Caco-2 (cell line): ENCODE results near the gene KDM4F. TPM values are rescaled to one million over a fixed set of nuclear protein-coding genes. Genes with fewer than 3 reads are reported as not detected.

ENCODE experiments used
- BruUV-seq: library from RNA; stranded (reverse); fragments of 400-500 nt; replicated peaks from 2 replicates; lab custom pipeline; 2021; lab: Mats Ljungman, UMichigan
- CTCF ChIA-PET: fragments of 300-600 bp; sonication (Branson Sonifier 250); formaldehyde crosslinking; loops from one replicate; lab custom pipeline; 2022; ENCODE audit warnings: antibody characterized with exemption; lab: Charles Lee
- POLR2A ChIA-PET: fragments of 300-600 bp; sonication (Branson Sonifier 250); formaldehyde crosslinking; loops from one replicate; lab custom pipeline; 2022; ENCODE audit warnings: antibody characterized with exemption; lab: Charles Lee
- DNase-seq, 2 experiments: peaks; one replicate each; pipeline versions ENCODE4 v3.0.0 to v3.0.0-alpha.2; 2020 to 2022
- H3K27me3 ChIP-seq: replicated peaks from 2 replicates; pipeline ENCODE4 v1.6.0; 2011; ENCODE audit warnings: low read length; ENCODE audit not compliant: control insufficient read depth, insufficient read depth
- H3K36me3 ChIP-seq: 2 replicates; pipeline ENCODE4 v1.5.1; 2011; ENCODE audit warnings: low read length; ENCODE audit not compliant: control insufficient read depth, insufficient read depth
- H3K4me1 ChIP-seq: fragments of 250-450 bp; sonication (Bioruptor Pico); 2 replicates; pipeline ENCODE4 v1.5.1; 2020; ENCODE audit warnings: mild to moderate bottlenecking
- H3K4me3 ChIP-seq: 2 replicates; pipeline ENCODE4 v1.5.1; 2011; ENCODE audit warnings: low read depth, mild to moderate bottlenecking, control low read depth, low read length
- H3K9me3 ChIP-seq: fragments of 250-450 bp; sonication (Bioruptor Pico); 2 replicates; pipeline ENCODE4 v1.5.1; 2020; ENCODE audit warnings: mild to moderate bottlenecking, moderate library complexity
- H3K27ac Mint-ChIP-seq: one replicate; pipeline ENCODE4 v1.8.0; 2022; ENCODE audit warnings: mixed read lengths; ENCODE audit not compliant: unreplicated experiment
- H3K27me3 Mint-ChIP-seq: one replicate; pipeline ENCODE4 v1.8.0; 2022; ENCODE audit warnings: mixed read lengths; ENCODE audit not compliant: insufficient read depth, unreplicated experiment
- H3K36me3 Mint-ChIP-seq: one replicate; pipeline ENCODE4 v1.8.0; 2022; ENCODE audit warnings: mild to moderate bottlenecking, mixed read lengths; ENCODE audit not compliant: insufficient read depth, unreplicated experiment
- H3K4me1 Mint-ChIP-seq: one replicate; pipeline ENCODE4 v1.8.0; 2022; ENCODE audit warnings: low read depth, mixed read lengths; ENCODE audit not compliant: unreplicated experiment
- H3K4me3 Mint-ChIP-seq: one replicate; pipeline ENCODE4 v1.8.0; 2022; ENCODE audit warnings: mild to moderate bottlenecking, moderate library complexity, mixed read lengths; ENCODE audit not compliant: unreplicated experiment
- H3K9me3 Mint-ChIP-seq: one replicate; pipeline ENCODE4 v1.8.0; 2022; ENCODE audit warnings: mixed read lengths; ENCODE audit not compliant: unreplicated experiment
- CTCF ChIP-seq, 2 experiments: fragments of 200-600 bp in 1 of 2; IDR thresholded peaks; 1 replicate in 1 of 2; 2 replicates in 1 of 2; pipeline versions ENCODE4 v1.5.1 to v1.8.0; 2011 to 2022; ENCODE audit warnings: antibody characterized with exemption in 1 of 2, control low read depth in 1 of 2, inconsistent platforms in 1 of 2, low read depth in 1 of 2, low read length in 1 of 2, mild to moderate bottlenecking in 1 of 2, moderate library complexity in 1 of 2; ENCODE audit not compliant: insufficient read depth in 1 of 2, severe bottlenecking in 1 of 2, unreplicated experiment in 1 of 2
- intact Hi-C: fragments of 100-400 bp; cut with micrococcal nuclease; formaldehyde crosslinking; loops from one replicate; pipeline ENCODE4 v1.10.0; 2022; ENCODE audit not compliant: unreplicated experiment
- total RNA-seq: library from RNA; stranded (reverse); gene quantifications from 2 replicates; pipeline ENCODE4 v1.2.3, GENCODE V29; 2022

The KDM4F gene
- total RNA-seq, 1 experiment from 2014 or later = not detected

GRCh38 chr11:95089620-95090542 lies 40.7 kb downstream of the KDM4F start, which contains the start of gene ENDOD1:
TSS of gene ENDOD1 (plus strand) at chr11:95089846. CDS start at chr11:95089928, 82 bp downstream.
- Mint-ChIP-seq H3K4me1 (peaks cover 29% of the 10 kb centered on the region), H3K36me3 (peaks cover 10% of the 10 kb centered on the region), H3K9me3 (no peaks in the 10 kb centered on the region), H3K4me3 (peak within 1 kb of the TSS; percentile 89), H3K27ac (peak within 1 kb of the TSS; percentile 71), H3K27me3 (peaks cover 5% of the 10 kb centered on the region)
- POLR2A ChIA-PET = interaction anchor here (0.6 to 4.9 kb wide), 7 partner anchors 9 to 1348 kb away, joined by 3 to 62 read pairs (median 3); partner anchors contain the start of genes C11orf54, SRSF8 and TAF1D
- intact Hi-C loops = loop anchor here (1.0 kb wide), 2 partner anchors 22 to 48 kb away; no protein-coding TSS in a partner anchor
- BruUV-seq = no TSS peak
- DNase-seq = peak; percentile 89 to 93
- Histone ChIP-seq H3K36me3 (no peaks in the 10 kb centered on the region), H3K4me1 (peaks cover 47% of the 10 kb centered on the region), H3K9me3 (no peaks in the 10 kb centered on the region), H3K4me3 (peak within 1 kb of the TSS; percentile 91), H3K27me3 (no peaks in the 10 kb centered on the region)
- CTCF ChIA-PET = interaction anchor here (0.7 to 2.3 kb wide), 11 partner anchors 9 to 566 kb away, joined by 3 to 41 read pairs (median 4); partner anchors contain the start of genes CWC15, KDM4D and SRSF8
- peak; percentile 24 to 40 for TF ChIP-seq CTCF (IDR thresholded peaks at IDR 0.05; ENCODE audit: insufficient read depth in 1 of 2, low read depth in 1 of 2, low read length in 1 of 2, severe bottlenecking in 1 of 2, unreplicated experiment in 1 of 2)

GRCh38 chr11:95091663-95092180 lies 42.5 kb downstream of the KDM4F start:
- H3K9me3 ChIP-seq = no peaks in the 10 kb centered on the region
- no peak for TF ChIP-seq CTCF (IDR thresholded peaks at IDR 0.05; ENCODE audit: insufficient read depth in 1 of 2, low read depth in 1 of 2, low read length in 1 of 2, severe bottlenecking in 1 of 2, unreplicated experiment in 1 of 2)
- no peak overlapping the region for H3K4me3 ChIP-seq
- Mint-ChIP-seq H3K4me1 (peaks cover 29% of the 10 kb centered on the region), H3K27ac (peak overlapping the region; percentile 87), H3K36me3 (peaks cover 10% of the 10 kb centered on the region), H3K27me3 (peaks cover 2% of the 10 kb centered on the region), H3K4me3 (peak overlapping the region; percentile 89), H3K9me3 (no peaks in the 10 kb centered on the region)
- intact Hi-C loops = no loop called here
- CTCF ChIA-PET = interaction anchor here (2.2 to 3.3 kb wide), 2 partner anchors 24 to 63 kb away, joined by 5 to 33 read pairs; partner anchors contain the start of gene SRSF8
- no peak for DNase-seq
- BruUV-seq = no TSS peak
- H3K27me3 ChIP-seq = no peaks in the 10 kb centered on the region
- peaks cover 49% of the 10 kb centered on the region for H3K4me1 ChIP-seq
- POLR2A ChIA-PET = interaction anchor here (4.9 kb wide), 1 partner anchor 24 kb away, joined by 62 read pairs; the partner anchor contains the start of gene SRSF8
- no peaks in the 10 kb centered on the region for H3K36me3 ChIP-seq
